Measurements from ENCODE around the gene SDSL.
A peak's percentile ranks its signal among the peaks of the same experiment; 100 is the strongest.

GRCh38 chr12:113425960-113426453, 3.8 kb downstream of the SDSL start:
- TF ChIP-seq CTCF (conservative IDR thresholded peaks at IDR 0.05; ENCODE audit: low read depth in 2 of 2) (no peak), CREB1 (CRISPR knock-in tag; IDR thresholded peaks at IDR 0.05; ENCODE audit: low read depth) (no peak), EZH2 (IDR thresholded peaks at IDR 0.05; ENCODE audit: low read depth, unreplicated experiment) (no peak), POLR2AphosphoS5 (IDR thresholded peaks at IDR 0.05; ENCODE audit: low read depth) (no peak), REST (IDR thresholded peaks at IDR 0.05; ENCODE audit: unreplicated experiment) (no peak), ETS1 (IDR thresholded peaks at IDR 0.05) (no peak), JUNB (IDR thresholded peaks at IDR 0.05; ENCODE audit: unreplicated experiment) (no peak), ZNF331 (CRISPR knock-in tag; IDR thresholded peaks at IDR 0.05; ENCODE audit: low read depth) (no peak), EZH2phosphoT487 (IDR thresholded peaks at IDR 0.05; ENCODE audit: unreplicated experiment) (no peak), STAT1 (IDR thresholded peaks at IDR 0.05; ENCODE audit: unreplicated experiment) (no peak), NANOG (IDR thresholded peaks at IDR 0.05; ENCODE audit: borderline replicate concordance) (no peak), ZNF114 (CRISPR knock-in tag; IDR thresholded peaks at IDR 0.05) (no peak), ZNF462 (CRISPR knock-in tag; IDR thresholded peaks at IDR 0.05) (peak; percentile 8; the same call in 1 of the 2 replicates)

Data from GM23338 (cell line).